ENCODE measurements around the gene ANKRD12. TPM values are rescaled to one million over a fixed set of nuclear protein-coding genes. Genes with fewer than 3 reads are reported as not detected.

Gene ANKRD12
- total and polyA plus RNA-seq, 2 of the 4 experiments (the other 2 are of a cell fraction), result 2.6 to 12.9 TPM

- Histone ChIP-seq H3K4me2 (ENCODE audit: low read depth, low read length) (peak overlapping the region; percentile 88), H2BK20ac (ENCODE audit: low read depth, low read length) (no peak overlapping the region), H2AK9ac (replicated peaks; ENCODE audit: low read depth, low read length, poor library complexity) (no peak overlapping the region), H4K8ac (ENCODE audit: low read depth in 2 of 2, low read length in 2 of 2) (no peak overlapping the region), H3K14ac (replicated peaks; ENCODE audit: low read depth, low read length) (peak overlapping the region; percentile 66), H2BK120ac (ENCODE audit: low read depth, low read length) (no peak overlapping the region), H3K4ac (ENCODE audit: low read depth, low read length) (peak overlapping the region; percentile 31; the same call in 1 of the 2 replicates), H4K91ac (ENCODE audit: insufficient read depth, low read depth, low read length) (peak overlapping the region; percentile 29; the same call in 1 of the 2 replicates), H3K27ac (ENCODE audit: insufficient read depth, low read length) (no peak overlapping the region), H3K79me1 (ENCODE audit: low read depth in 1 of 2, low read length in 2 of 2) (peaks cover 0 to 45% of the 10 kb centered on the region in 2 experiments; a peak in 2 of 4 replicates), H2AK5ac (ENCODE audit: low read depth, low read length) (peak overlapping the region; percentile 36; the same call in 1 of the 2 replicates), H3K27me3 (ENCODE audit: control insufficient read depth, insufficient read depth, low read length) (no peaks in the 10 kb centered on the region), H3K23ac (ENCODE audit: low read depth, low read length) (peak overlapping the region; percentile 67; the same call in 1 of the 2 replicates), H3K4me3 (ENCODE audit: insufficient read depth, low read depth, low read length) (no peak overlapping the region), H3K9ac (ENCODE audit: low read depth, low read length) (no peak overlapping the region), H2AFZ (replicated peaks; ENCODE audit: low read length, poor library complexity) (no peak overlapping the region), H3K56ac (ENCODE audit: extremely low read depth, insufficient read depth, low read length) (no peak overlapping the region), H3K9me3 (ENCODE audit: control insufficient read depth, insufficient read depth, low read length) (no peaks in the 10 kb centered on the region), H4K5ac (ENCODE audit: low read depth, low read length) (0 out of 2 replicates have a peak overlapping the region, but pooled peaks have one; percentile 9), H2BK15ac (ENCODE audit: low read depth, low read length) (no peak overlapping the region), H3K36me3 (ENCODE audit: control insufficient read depth, insufficient read depth, low read length) (peaks cover 3% of the 10 kb centered on the region), H3K4me1 (ENCODE audit: control insufficient read depth, insufficient read depth, low read length) (peaks cover 12% of the 10 kb centered on the region), H3K9me1 (ENCODE audit: insufficient read depth, low read length) (peaks cover 9% of the 10 kb centered on the region; the same call in 1 of the 2 replicates), H3K18ac (ENCODE audit: low read depth, low read length) (no peak overlapping the region), H4K20me1 (ENCODE audit: insufficient read depth, low read length) (peaks cover 88% of the 10 kb centered on the region), H2BK5ac (ENCODE audit: low read depth, low read length, poor library complexity, severe bottlenecking) (peak overlapping the region; percentile 49)
- 88% methylated on average over 1 of the region's 2 CpGs; no CpG with 5 or more reads in 1 of the 2 experiments for WGBS, 2 experiments (ENCODE audit: extremely low coverage in 2 of 2, insufficient read length in 1 of 2)
- no TSS peak for BruUV-seq (replicated peaks)
- dilution Hi-C loops (cut with HindIII; ENCODE audit: low sequenced_read_pairs, unreplicated experiment) (no loop called here), in situ Hi-C loops (cut with MboI; ENCODE audit: low sequenced_read_pairs) (no loop called here), intact Hi-C loops (cut with micrococcal nuclease) (no loop called here)
- TF ChIP-seq ELK1 (IDR thresholded peaks at IDR 0.05; ENCODE audit: borderline replicate concordance, low read depth, low read length) (no peak), MAZ (IDR thresholded peaks at IDR 0.05; ENCODE audit: borderline replicate concordance, low read depth, low read length) (no peak)
- POLR2A ChIA-PET (ENCODE audit: unreplicated experiment), result interaction anchor here (0.6 kb wide), 1 partner anchor 15 kb away, joined by 7 read pairs; no protein-coding TSS in a partner anchor
- CTCF ChIA-PET, result interaction anchor here (1.1 to 1.6 kb wide), 2 partner anchors 13 to 35 kb away, joined by 4 to 5 read pairs; no protein-coding TSS in a partner anchor
- no peak for DNase-seq
- ATAC-seq (ENCODE audit: low read depth), result no peak
Measured at GRCh38 chr18:9108911-9109310, 27.7 kb upstream of the ANKRD12 start.
